Memory B cell (primary cell): ENCODE results near the gene TMEM8B.

Experiments
- ATAC-seq: fragments of 150-1000 bp; cut with Tn5 transposase; 2 replicates; pipeline ENCODE4 v1.10.0; 2021; ENCODE audit warnings: low read depth, mild to moderate bottlenecking, moderate library complexity
- DNase-seq, 2 donors: peaks; one replicate each; pipeline ENCODE4 v3.0.0; 2022; ENCODE audit warnings: low spot score in 2 of 2
- H3K27ac Mint-ChIP-seq: one replicate; pipeline ENCODE4 v1.8.0; 2022; ENCODE audit warnings: mild to moderate bottlenecking, moderate library complexity, mixed read lengths
- H3K27me3 Mint-ChIP-seq: one replicate; pipeline ENCODE4 v1.8.0; 2022; ENCODE audit warnings: mixed read lengths
- H3K36me3 Mint-ChIP-seq: one replicate; pipeline ENCODE4 v1.8.0; 2022; ENCODE audit warnings: mild to moderate bottlenecking, mixed read lengths
- H3K4me1 Mint-ChIP-seq: one replicate; pipeline ENCODE4 v1.8.0; 2022; ENCODE audit warnings: mixed read lengths
- H3K4me3 Mint-ChIP-seq: one replicate; pipeline ENCODE4 v1.8.0; 2022; ENCODE audit warnings: mild to moderate bottlenecking, moderate library complexity, mixed read lengths
- H3K9me3 Mint-ChIP-seq: one replicate; pipeline ENCODE4 v1.8.0; 2022; ENCODE audit warnings: mixed read lengths

The TMEM8B gene

DNA sequence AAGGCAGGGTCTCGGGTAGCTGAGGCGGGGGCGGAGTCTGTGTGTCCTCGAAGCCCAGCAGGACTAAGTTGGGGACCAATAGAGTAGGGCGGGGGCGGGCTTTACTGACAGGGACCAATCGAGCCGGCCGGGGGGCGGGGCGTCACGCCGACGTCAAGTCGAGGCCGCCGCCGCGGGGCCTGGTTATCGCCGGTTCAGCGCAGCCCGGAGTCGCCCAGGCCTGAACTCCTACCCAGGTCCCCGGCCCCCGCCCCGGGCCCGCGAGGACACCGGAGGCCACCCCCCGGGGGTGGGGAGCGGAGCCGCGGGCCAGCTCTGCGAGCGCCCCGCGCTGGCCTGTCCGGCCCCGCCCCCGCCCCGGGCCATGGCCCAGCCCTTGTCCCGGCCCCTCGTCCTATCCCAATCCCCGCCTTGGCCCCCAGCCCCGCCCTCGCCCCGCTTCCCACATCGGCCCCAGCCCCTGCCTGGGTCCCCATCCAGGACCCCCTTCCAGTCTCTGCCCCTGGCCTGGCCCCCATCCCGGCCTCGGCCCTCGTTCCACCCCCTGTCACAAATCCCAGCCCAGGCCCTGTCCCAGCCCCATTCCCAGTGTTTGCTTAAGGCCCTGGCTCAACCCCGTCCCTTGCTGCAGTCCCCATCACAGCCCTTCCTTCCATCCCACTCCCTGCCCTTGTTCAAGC lies at the start of gene TMEM8B:
TSS of gene TMEM8B (plus strand) at position 145 of the 680 bp plus-strand sequence. CDS start at position 365, 220 bp downstream.
- Mint-ChIP-seq H3K36me3 (no peaks in the 10 kb centered on the region), H3K27me3 (peaks cover 2% of the 10 kb centered on the region), H3K27ac (peak within 1 kb of the TSS; percentile 90), H3K4me3 (peak within 1 kb of the TSS; percentile 93), H3K9me3 (no peaks in the 10 kb centered on the region), H3K4me1 (peaks cover 47% of the 10 kb centered on the region)
- ATAC-seq (peak; percentile 85), DNase-seq (peak; percentile 80 to 87)

- no peaks in the 10 kb centered on the region for H3K4me1 Mint-ChIP-seq
- H3K27me3 Mint-ChIP-seq, result no peaks in the 10 kb centered on the region
- no peak overlapping the region for H3K4me3 Mint-ChIP-seq
- DNase-seq (no peak), ATAC-seq (no peak)
- peaks cover 2% of the 10 kb centered on the region for H3K9me3 Mint-ChIP-seq
- peaks cover 27% of the 10 kb centered on the region for H3K36me3 Mint-ChIP-seq
- H3K27ac Mint-ChIP-seq, result no peak overlapping the region
Measured at GRCh38 chr9:35781066-35781465, 48.0 kb upstream of the TMEM8B start.

- Mint-ChIP-seq H3K4me1 (no peaks in the 10 kb centered on the region), H3K4me3 (no peak overlapping the region), H3K36me3 (peaks cover 30% of the 10 kb centered on the region), H3K27me3 (no peaks in the 10 kb centered on the region), H3K9me3 (peaks cover 2% of the 10 kb centered on the region), H3K27ac (no peak overlapping the region)
- DNase-seq (no peak), ATAC-seq (no peak)
Measured at GRCh38 chr9:35783418-35783817, 45.6 kb upstream of the TMEM8B start.

- Mint-ChIP-seq H3K27ac (no peak overlapping the region), H3K4me3 (no peak overlapping the region), H3K9me3 (no peaks in the 10 kb centered on the region), H3K27me3 (peaks cover 3% of the 10 kb centered on the region), H3K36me3 (peaks cover 15% of the 10 kb centered on the region), H3K4me1 (peaks cover 6% of the 10 kb centered on the region)
- no peak for ATAC-seq
- DNase-seq, result no peak
Measured at GRCh38 chr9:35789541-35789940, 39.5 kb upstream of the TMEM8B start.

DNA sequence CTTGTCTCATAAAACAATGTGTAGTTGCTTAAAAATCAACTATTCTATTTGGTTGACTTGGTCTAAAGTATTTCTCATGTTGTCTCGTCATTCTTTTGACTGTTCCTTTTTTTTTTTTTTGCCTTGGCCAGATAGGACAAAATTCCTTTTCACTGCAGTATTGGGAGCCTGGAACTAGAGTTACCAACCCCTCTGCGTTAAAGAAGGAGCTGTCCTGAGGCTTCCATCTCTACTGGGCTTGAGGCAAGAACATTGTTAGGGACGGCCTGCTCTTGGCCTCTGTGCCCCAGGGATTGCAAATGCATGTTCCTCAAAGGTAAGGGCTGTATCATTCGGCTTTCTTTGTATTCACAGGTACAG lies 39.0 kb upstream of the TMEM8B start:
- peaks cover 12% of the 10 kb centered on the region for H3K36me3 Mint-ChIP-seq
- ATAC-seq (no peak), DNase-seq (no peak)
- H3K4me1 Mint-ChIP-seq, result peaks cover 6% of the 10 kb centered on the region
- no peaks in the 10 kb centered on the region for H3K9me3 Mint-ChIP-seq
- H3K27ac Mint-ChIP-seq, result no peak overlapping the region
- no peak overlapping the region for H3K4me3 Mint-ChIP-seq
- peaks cover 3% of the 10 kb centered on the region for H3K27me3 Mint-ChIP-seq

DNA sequence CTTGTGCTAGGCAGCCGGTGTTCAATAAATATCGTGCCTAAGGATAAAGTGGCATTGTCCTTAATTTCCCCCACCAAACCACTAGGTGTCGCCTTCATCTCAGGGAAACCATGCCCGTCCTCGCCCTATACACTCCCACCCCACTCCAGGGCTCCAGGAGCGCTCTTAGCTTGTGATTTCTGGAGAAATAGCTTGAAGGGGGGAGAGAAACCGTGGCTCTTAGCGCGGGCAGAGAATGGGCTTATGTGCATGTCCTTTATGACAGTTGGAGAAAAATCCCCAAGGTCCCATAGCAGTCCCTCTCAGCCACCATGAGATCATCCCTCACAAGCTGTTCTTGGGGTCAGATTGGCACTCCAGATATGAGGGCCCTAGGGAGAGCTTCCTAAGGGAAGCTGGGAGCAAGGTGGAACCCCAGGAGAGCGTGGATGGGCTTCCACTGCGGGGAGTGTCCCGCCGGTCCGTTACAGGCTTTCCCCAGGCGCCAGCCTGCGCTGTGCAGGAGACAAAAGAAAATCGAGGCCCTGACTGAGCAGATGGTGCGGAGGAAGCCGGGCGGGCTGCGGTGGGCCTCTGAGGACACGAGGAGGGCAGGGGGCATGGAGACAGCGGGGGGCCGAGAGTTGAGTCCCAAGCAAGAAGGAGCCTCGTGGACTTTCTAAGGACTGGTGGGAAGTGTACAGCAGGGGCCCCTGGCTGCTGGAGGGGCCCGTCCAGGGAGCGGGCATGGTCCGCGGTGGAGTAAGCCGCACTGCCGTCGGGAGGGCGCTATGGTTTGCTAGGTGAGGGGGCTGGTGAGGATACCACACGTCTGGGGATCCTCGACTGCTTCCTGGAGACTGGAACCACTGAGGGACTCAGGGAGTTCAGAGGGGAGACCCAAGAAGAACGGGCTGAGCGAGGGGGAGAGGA lies 38.4 kb upstream of the TMEM8B start:
- peak; percentile 48 to 68 for DNase-seq
- H3K36me3 Mint-ChIP-seq, result peaks cover 11% of the 10 kb centered on the region
- peak; percentile 86 for ATAC-seq
- H3K27ac Mint-ChIP-seq, result no peak overlapping the region
- peak overlapping the region; percentile 70 for H3K4me3 Mint-ChIP-seq
- H3K9me3 Mint-ChIP-seq, result no peaks in the 10 kb centered on the region
- peaks cover 3% of the 10 kb centered on the region for H3K27me3 Mint-ChIP-seq
- peaks cover 8% of the 10 kb centered on the region for H3K4me1 Mint-ChIP-seq

GRCh38 chr9:35791297-35791921 lies 37.6 kb upstream of the TMEM8B start, which contains the start of gene NPR2:
TSS of gene NPR2 (plus strand) at chr9:35791591. CDS start at chr9:35792409, 818 bp downstream.
- Mint-ChIP-seq H3K27ac (no peak within 1 kb of the TSS), H3K4me3 (peak within 1 kb of the TSS; percentile 70), H3K4me1 (peaks cover 9% of the 10 kb centered on the region), H3K9me3 (no peaks in the 10 kb centered on the region), H3K27me3 (peaks cover 3% of the 10 kb centered on the region), H3K36me3 (peaks cover 5% of the 10 kb centered on the region)
- DNase-seq (no peak), ATAC-seq (no peak)

DNA sequence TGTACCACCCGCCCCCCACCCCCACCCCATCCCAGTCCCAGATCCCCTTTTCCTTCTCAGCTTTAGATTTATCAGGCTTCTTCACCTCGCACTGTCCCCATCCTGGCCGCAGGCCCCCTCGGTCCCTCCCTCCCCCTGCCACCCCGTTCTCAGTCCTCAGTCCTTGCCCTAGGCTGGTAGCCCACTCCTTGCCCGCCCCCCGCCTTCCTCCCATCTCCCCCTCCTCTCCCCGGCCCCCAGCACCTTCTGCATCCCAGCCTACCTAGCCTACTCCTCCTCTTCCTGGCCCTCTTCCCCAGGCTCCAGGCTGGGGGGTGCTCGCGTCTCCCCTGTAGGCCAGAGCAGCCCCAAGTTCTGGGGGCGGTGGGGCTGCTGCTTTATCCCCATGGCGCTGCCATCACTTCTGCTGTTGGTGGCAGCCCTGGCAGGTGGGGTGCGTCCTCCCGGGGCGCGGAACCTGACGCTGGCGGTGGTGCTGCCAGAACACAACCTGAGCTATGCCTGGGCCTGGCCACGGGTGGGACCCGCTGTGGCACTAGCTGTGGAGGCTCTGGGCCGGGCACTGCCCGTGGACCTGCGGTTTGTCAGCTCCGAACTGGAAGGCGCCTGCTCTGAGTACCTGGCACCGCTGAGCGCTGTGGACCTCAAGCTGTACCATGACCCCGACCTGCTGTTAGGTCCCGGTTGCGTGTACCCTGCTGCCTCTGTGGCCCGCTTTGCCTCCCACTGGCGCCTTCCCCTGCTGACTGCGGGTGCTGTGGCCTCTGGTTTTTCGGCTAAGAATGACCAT lies 36.8 kb upstream of the TMEM8B start:
- Mint-ChIP-seq H3K4me3 (no peak overlapping the region), H3K36me3 (peaks cover 5% of the 10 kb centered on the region), H3K27me3 (peaks cover 3% of the 10 kb centered on the region), H3K27ac (no peak overlapping the region), H3K4me1 (peaks cover 9% of the 10 kb centered on the region), H3K9me3 (no peaks in the 10 kb centered on the region)
- DNase-seq (no peak), ATAC-seq (no peak)

DNA sequence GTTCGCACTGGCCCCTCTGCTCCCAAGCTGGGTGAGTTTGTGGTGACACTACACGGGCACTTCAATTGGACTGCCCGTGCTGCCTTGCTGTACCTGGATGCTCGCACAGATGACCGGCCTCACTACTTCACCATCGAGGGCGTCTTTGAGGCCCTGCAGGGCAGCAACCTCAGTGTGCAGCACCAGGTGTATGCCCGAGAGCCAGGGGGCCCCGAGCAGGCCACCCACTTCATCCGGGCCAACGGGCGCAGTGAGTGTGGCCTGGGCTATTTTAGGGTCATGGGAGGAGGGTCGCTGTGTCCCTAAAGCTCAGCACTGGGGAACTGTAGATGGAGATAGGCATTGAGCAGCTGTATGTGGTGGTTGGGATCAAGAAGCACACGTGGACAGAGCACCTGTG lies 36.2 kb upstream of the TMEM8B start:
- Mint-ChIP-seq H3K4me3 (no peak overlapping the region), H3K27ac (no peak overlapping the region), H3K4me1 (peaks cover 9% of the 10 kb centered on the region), H3K9me3 (no peaks in the 10 kb centered on the region), H3K36me3 (peaks cover 5% of the 10 kb centered on the region), H3K27me3 (peaks cover 3% of the 10 kb centered on the region)
- ATAC-seq, result no peak
- DNase-seq, result no peak

GRCh38 chr9:35793461-35793860 lies 35.6 kb upstream of the TMEM8B start:
- no peaks in the 10 kb centered on the region for H3K9me3 Mint-ChIP-seq
- H3K27me3 Mint-ChIP-seq, result peaks cover 3% of the 10 kb centered on the region
- no peak overlapping the region for H3K27ac Mint-ChIP-seq
- H3K4me3 Mint-ChIP-seq, result no peak overlapping the region
- ATAC-seq, result no peak
- no peak for DNase-seq
- peaks cover 5% of the 10 kb centered on the region for H3K36me3 Mint-ChIP-seq
- H3K4me1 Mint-ChIP-seq, result peaks cover 9% of the 10 kb centered on the region

DNA sequence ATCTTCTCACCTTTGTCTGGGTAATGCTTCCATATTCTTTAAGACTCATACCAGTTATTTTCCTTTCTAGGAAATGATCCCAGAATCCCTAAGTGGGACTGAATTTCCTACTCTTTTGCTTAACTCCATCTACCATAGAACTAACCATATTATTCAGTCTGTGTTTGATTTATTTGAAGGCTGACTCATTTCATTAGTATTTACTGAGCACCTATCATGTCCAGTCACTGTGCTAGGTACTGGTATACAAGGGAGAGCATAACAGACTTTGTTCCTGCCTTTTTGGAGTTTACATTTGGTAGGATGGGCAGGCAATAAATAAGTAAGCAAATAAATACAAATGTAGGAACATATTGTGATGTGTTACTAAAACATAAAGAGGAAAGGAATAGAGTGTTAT lies 33.3 kb upstream of the TMEM8B start:
- H3K27ac Mint-ChIP-seq, result no peak overlapping the region
- DNase-seq (no peak), ATAC-seq (no peak)
- no peaks in the 10 kb centered on the region for H3K9me3 Mint-ChIP-seq
- peaks cover 3% of the 10 kb centered on the region for H3K27me3 Mint-ChIP-seq
- peaks cover 6% of the 10 kb centered on the region for H3K4me1 Mint-ChIP-seq
- H3K36me3 Mint-ChIP-seq, result peaks cover 9% of the 10 kb centered on the region
- H3K4me3 Mint-ChIP-seq, result no peak overlapping the region

DNA sequence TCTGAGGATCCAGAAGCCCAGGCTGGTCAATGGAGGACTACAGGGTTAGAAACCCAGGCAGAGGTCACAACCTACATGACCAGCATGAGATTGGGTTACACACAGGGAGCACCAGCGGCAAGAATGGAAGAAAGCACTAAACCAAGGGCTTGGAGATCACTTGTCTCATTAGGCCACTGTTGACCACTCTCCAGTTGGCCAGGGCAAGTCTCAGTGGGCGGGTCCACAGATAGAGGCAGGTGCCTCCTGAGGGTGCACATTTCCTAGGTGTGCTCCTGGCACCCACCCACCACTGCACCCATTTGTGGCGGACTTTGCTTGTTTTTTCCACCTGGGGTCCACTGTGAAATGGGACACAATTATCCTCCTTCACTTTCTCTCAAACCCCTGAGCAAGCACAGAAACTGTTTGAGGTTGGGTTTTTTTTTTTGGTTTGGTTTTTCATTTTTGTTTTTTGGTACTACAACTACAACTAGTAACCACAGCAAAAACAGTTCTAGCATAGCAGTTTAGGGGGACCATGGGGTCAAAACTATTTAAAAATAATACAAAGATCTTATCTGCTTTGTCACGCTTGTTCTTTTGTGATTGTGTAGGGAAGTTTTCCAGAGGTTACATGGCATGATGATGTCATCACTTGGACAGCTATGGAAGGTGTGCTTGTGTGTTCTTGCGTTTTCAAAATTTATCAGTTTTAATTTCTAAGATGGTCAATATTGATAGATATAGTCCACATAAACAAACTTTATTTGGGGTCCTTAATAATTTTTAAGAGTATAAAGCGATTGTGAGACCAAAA lies 31.5 kb upstream of the TMEM8B start:
- H3K9me3 Mint-ChIP-seq, result no peaks in the 10 kb centered on the region
- DNase-seq (no peak), ATAC-seq (no peak)
- H3K36me3 Mint-ChIP-seq, result peaks cover 19% of the 10 kb centered on the region
- no peak overlapping the region for H3K4me3 Mint-ChIP-seq
- H3K27ac Mint-ChIP-seq, result no peak overlapping the region
- H3K27me3 Mint-ChIP-seq, result no peaks in the 10 kb centered on the region
- H3K4me1 Mint-ChIP-seq, result peaks cover 3% of the 10 kb centered on the region
